Measurements from ENCODE around the gene TFAP2C.

TFAP2C gene

DNA sequence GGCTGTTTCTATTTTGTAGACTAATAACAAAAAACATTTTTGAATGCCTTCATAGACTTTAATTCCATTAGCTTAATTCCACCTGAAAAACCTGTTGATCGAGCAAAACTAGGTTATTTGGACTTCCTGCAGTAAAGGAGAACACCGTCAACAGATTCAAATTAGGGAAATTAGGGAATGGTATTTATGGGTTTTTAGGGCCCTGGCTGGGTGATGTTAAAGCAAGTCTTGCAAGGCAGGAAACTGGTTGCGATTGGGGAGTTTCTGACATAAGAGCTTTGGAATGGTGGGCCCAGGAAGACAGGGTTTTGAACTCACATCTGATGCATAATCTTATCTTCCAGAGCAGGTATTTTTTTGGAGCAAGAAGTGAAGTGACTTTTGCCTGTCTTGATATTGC is 40.1 kb upstream of the TFAP2C start:
- peak; percentile 23 for DNase-seq (ENCODE audit: low read depth)
- no peak overlapping the region for H3K4me3 ChIP-seq (ENCODE audit: low read length)
- no peak for TF ChIP-seq CTCF (IDR thresholded peaks at IDR 0.05; ENCODE audit: insufficient read depth, low read depth, low read length, missing control alignments)

DNA sequence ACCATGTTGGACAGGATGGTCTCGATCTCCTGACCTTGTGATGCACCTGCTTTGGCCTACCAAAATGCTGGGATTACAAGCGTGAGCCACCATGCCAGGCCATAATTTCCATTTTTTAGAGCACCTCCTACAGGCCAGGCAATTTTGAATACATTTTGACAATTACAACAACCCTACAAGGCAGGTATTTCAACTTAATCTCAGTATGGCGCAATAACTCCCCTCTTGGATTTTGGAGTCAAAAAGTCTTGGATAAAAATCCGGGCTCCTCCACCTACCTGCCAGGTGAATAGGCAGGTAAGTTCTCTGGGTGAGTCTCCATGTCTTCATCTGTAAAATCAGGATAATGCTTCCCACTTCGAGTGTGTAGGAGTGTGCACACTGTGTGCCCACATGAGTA is 39.5 kb upstream of the TFAP2C start:
- no peak overlapping the region for H3K4me3 ChIP-seq (ENCODE audit: low read length)
- no peak for DNase-seq (ENCODE audit: low read depth)
- no peak for TF ChIP-seq CTCF (IDR thresholded peaks at IDR 0.05; ENCODE audit: insufficient read depth, low read depth, low read length, missing control alignments)

GRCh38 chr20:56590888-56591287 is 38.2 kb upstream of the TFAP2C start:
- no peak overlapping the region for H3K4me3 ChIP-seq (ENCODE audit: low read length)
- no peak for DNase-seq (ENCODE audit: low read depth)
- no peak for TF ChIP-seq CTCF (IDR thresholded peaks at IDR 0.05; ENCODE audit: insufficient read depth, low read depth, low read length, missing control alignments)

DNA sequence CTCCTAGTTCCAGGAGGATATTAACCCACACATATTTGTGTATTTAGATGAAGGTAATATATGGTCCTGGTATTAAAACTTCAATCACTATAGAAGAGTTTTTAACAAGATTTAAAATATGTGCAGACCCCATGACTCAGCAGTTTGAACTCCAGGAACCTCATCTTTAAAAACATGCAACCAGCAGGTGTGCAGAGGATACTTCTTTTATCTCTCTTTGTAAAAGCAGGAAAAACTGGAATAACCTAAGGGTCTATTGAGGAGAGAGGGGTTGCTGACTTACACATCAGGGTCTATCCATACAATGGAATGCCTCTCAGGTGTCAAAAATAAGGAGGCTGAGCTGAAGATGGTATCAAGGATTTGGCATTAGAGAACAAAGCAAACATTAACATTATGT is 36.9 kb upstream of the TFAP2C start:
- H3K4me3 ChIP-seq (ENCODE audit: low read length): no peak overlapping the region
- TF ChIP-seq CTCF (IDR thresholded peaks at IDR 0.05; ENCODE audit: insufficient read depth, low read depth, low read length, missing control alignments): no peak
- DNase-seq (ENCODE audit: low read depth): no peak

DNA sequence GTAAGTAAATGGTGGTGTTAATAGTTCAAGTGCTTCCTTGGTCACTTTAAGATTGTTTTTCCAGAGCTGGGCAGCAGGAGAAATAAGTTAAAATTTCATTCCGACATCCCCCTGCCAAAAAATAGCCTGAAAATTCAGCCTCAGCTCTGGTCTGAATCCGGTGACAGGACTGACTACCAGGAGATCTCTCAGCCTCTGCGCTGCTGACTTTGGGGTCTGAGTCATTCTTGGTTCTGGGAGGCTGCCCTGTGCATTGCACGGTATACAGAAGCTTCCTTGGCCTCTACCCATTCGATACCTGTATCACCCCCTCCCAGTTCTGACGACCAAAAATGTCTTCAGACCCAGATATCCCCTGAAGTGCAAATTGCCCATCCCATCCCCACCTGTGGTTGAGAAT is 36.3 kb upstream of the TFAP2C start:
- no peak for TF ChIP-seq CTCF (IDR thresholded peaks at IDR 0.05; ENCODE audit: insufficient read depth, low read depth, low read length, missing control alignments)
- H3K4me3 ChIP-seq (ENCODE audit: low read length): no peak overlapping the region
- DNase-seq (ENCODE audit: low read depth): no peak

DNA sequence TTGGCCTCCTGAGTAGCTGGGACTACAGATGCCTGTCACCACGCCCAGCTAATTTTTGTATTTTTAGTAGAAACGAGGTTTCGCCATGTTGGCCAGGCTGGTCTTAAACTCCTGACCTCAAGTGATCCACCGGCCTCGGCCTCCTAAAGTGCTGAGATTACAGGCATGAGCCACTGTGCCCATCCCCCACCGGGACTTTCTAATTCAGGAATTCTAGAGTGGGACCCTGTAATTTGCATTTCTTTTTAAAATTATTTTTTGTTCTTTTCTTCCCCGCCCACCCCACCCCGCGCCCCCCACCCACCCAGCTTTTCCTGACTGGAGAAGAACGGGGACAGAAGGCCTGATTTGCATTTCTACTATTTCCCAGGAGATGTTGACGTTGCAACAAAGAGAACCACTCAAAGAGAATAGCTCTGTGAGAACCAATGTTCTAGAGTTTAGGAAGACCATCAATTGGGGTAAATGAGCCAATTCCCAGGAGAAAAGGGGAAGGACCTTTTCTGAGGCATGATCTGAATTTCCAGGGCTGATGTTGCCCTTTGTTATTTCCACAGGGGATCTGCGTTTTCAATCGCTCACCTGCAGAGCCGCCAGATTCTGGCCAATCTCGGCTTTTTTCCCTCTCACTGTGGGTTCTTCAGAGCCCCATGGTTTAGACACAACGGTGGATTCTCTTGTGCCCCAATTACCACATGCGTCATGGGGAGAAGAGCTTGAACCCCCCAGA is 33.2 kb upstream of the TFAP2C start:
- no peak for TF ChIP-seq CTCF (IDR thresholded peaks at IDR 0.05; ENCODE audit: insufficient read depth, low read depth, low read length, missing control alignments)
- DNase-seq (ENCODE audit: low read depth): no peak
- no peak overlapping the region for H3K4me3 ChIP-seq (ENCODE audit: low read length)

- no peak overlapping the region for H3K4me3 ChIP-seq (ENCODE audit: low read length)
- no peak for DNase-seq (ENCODE audit: low read depth)
- TF ChIP-seq CTCF (IDR thresholded peaks at IDR 0.05; ENCODE audit: insufficient read depth, low read depth, low read length, missing control alignments): no peak
Measured at GRCh38 chr20:56601166-56601565, 27.9 kb upstream of the TFAP2C start.
